Neural progenitor cell (in vitro differentiated cells): ENCODE measurements around the gene CPNE8. TPM values are rescaled to one million over a fixed set of nuclear protein-coding genes. Genes with fewer than 3 reads are reported as not detected.

Experiments
- DNase-seq: peaks from one replicate; pipeline ENCODE4 v3.0.0-alpha.2; 2016; ENCODE audit warnings: low spot score
- H2AFZ ChIP-seq: fragments of 200-600 bp; sonication (generic); replicated peaks from 2 replicates; pipeline ENCODE4 v1.6.1; 2016; ENCODE audit warnings: antibody characterized with exemption
- H3F3A ChIP-seq: fragments of 200-600 bp; sonication (generic); 2 replicates; pipeline ENCODE4 v1.6.1; 2016; ENCODE audit warnings: antibody characterized with exemption, low read depth
- H3K27ac ChIP-seq: fragments of 200-600 bp; sonication (generic); 2 replicates; pipeline ENCODE4 v1.5.1; 2016; ENCODE audit warnings: mild to moderate bottlenecking
- H3K27me3 ChIP-seq: fragments of 200-600 bp; sonication (generic); 2 replicates; pipeline ENCODE4 v1.6.1; 2016; ENCODE audit warnings: mild to moderate bottlenecking, moderate library complexity
- H3K36me3 ChIP-seq: fragments of 200-600 bp; sonication (generic); 2 replicates; pipeline ENCODE4 v1.5.1; 2016
- H3K4me1 ChIP-seq: fragments of 200-600 bp; sonication (generic); 2 replicates; pipeline ENCODE4 v1.6.1; 2016; ENCODE audit warnings: mixed run types
- H3K4me2 ChIP-seq: fragments of 200-600 bp; sonication (generic); 2 replicates; pipeline ENCODE4 v1.6.1; 2016
- H3K4me3 ChIP-seq: fragments of 200-600 bp; sonication (generic); 2 replicates; pipeline ENCODE4 v1.5.1; 2016
- H3K79me2 ChIP-seq: fragments of 200-600 bp; sonication (generic); 2 replicates; pipeline ENCODE4 v1.6.1; 2016; ENCODE audit warnings: low read depth
- H3K9ac ChIP-seq: fragments of 200-600 bp; sonication (generic); 2 replicates; pipeline ENCODE4 v1.6.1; 2016
- H3K9me3 ChIP-seq: fragments of 200-600 bp; sonication (generic); 2 replicates; pipeline ENCODE4 v1.5.1; 2016; ENCODE audit warnings: low read depth
- H4K20me1 ChIP-seq: fragments of 200-600 bp; sonication (generic); 2 replicates; pipeline ENCODE4 v1.6.1; 2016; ENCODE audit warnings: low read depth
- H3K27ac Mint-ChIP-seq: 3 replicates; pipeline ENCODE4 v1.8.0; 2021; ENCODE audit warnings: mixed read lengths
- H3K27me3 Mint-ChIP-seq: 2 replicates; pipeline ENCODE4 v1.8.0; 2022; ENCODE audit warnings: low read depth, mild to moderate bottlenecking, inconsistent platforms, moderate library complexity, mixed read lengths; ENCODE audit not compliant: insufficient read depth
- H3K36me3 Mint-ChIP-seq: 3 replicates; pipeline ENCODE4 v1.8.0; 2021; ENCODE audit warnings: mixed read lengths
- H3K4me1 Mint-ChIP-seq: 3 replicates; pipeline ENCODE4 v1.8.0; 2021; ENCODE audit warnings: mixed read lengths
- H3K4me3 Mint-ChIP-seq: 3 replicates; pipeline ENCODE4 v1.8.0; 2021; ENCODE audit warnings: mild to moderate bottlenecking, moderate library complexity, mixed read lengths
- H3K9me3 Mint-ChIP-seq: 3 replicates; pipeline ENCODE4 v1.8.0; 2020; ENCODE audit warnings: mixed read lengths
- EZH2 ChIP-seq: fragments of 200-600 bp; sonication (generic); IDR thresholded peaks from 2 replicates; pipeline ENCODE4 v1.6.1; 2017; ENCODE audit warnings: antibody characterized with exemption, mild to moderate bottlenecking, moderate library complexity
- EZH2phosphoT487 ChIP-seq: fragments of 200-600 bp; sonication (generic); IDR thresholded peaks from 2 replicates; pipeline ENCODE4 v1.6.1; 2017; ENCODE audit warnings: antibody characterized with exemption
- total RNA-seq: library from RNA; depleted of rRNA; stranded (reverse); fragments of >200 nt; gene quantifications from 2 replicates; pipeline ENCODE4 v1.2.3, GENCODE V29; 2015; ENCODE audit warnings: low replicate concordance
- TF ChIP-seq, protein P1 (sequence below): fragments of 200-600 bp; sonication (generic); IDR thresholded peaks from 2 replicates; pipeline ENCODE4 v1.5.1; 2017; ENCODE audit warnings: antibody characterized with exemption, mild to moderate bottlenecking

The CPNE8 gene
- total RNA-seq, 1 donor from 2014 or later, result 19.5 TPM

DNA sequence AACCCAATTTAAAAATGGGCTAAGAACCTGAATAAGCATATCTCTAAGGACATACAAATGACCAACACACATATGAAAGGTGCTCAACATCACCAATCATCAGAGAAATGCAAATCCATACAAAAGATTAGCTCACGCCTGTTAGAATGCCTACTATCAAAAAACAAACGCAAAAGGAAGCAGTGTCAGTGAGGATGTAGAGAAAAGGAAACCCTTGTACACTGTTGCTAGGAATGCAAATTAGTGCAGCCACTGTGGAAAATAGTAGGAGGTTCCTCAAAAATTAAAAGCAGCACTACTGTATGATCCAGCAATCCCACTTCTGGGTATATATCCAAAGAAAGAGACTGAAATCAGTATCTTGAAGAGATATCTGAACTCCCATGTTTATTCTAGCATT lies 133.0 kb downstream of the CPNE8 start:
- TF ChIP-seq, protein P1, sequence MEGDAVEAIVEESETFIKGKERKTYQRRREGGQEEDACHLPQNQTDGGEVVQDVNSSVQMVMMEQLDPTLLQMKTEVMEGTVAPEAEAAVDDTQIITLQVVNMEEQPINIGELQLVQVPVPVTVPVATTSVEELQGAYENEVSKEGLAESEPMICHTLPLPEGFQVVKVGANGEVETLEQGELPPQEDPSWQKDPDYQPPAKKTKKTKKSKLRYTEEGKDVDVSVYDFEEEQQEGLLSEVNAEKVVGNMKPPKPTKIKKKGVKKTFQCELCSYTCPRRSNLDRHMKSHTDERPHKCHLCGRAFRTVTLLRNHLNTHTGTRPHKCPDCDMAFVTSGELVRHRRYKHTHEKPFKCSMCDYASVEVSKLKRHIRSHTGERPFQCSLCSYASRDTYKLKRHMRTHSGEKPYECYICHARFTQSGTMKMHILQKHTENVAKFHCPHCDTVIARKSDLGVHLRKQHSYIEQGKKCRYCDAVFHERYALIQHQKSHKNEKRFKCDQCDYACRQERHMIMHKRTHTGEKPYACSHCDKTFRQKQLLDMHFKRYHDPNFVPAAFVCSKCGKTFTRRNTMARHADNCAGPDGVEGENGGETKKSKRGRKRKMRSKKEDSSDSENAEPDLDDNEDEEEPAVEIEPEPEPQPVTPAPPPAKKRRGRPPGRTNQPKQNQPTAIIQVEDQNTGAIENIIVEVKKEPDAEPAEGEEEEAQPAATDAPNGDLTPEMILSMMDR, result no peak
- no peak for TF ChIP-seq EZH2phosphoT487
- TF ChIP-seq EZH2, result no peak
- Mint-ChIP-seq H3K36me3 (no peaks in the 10 kb centered on the region), H3K27ac (no peak overlapping the region), H3K9me3 (no peaks in the 10 kb centered on the region), H3K4me1 (no peaks in the 10 kb centered on the region), H3K27me3 (peaks cover 2% of the 10 kb centered on the region), H3K4me3 (no peak overlapping the region)
- Histone ChIP-seq H3F3A (no peaks in the 10 kb centered on the region), H3K9me3 (no peaks in the 10 kb centered on the region), H3K4me2 (no peak overlapping the region), H3K9ac (no peak overlapping the region), H3K4me1 (no peaks in the 10 kb centered on the region), H3K36me3 (peaks cover 1% of the 10 kb centered on the region), H3K4me3 (no peak overlapping the region), H3K27me3 (no peaks in the 10 kb centered on the region), H3K79me2 (no peaks in the 10 kb centered on the region), H4K20me1 (no peaks in the 10 kb centered on the region), H3K27ac (no peak overlapping the region), H2AFZ (no peak overlapping the region)
- no peak for DNase-seq

GRCh38 chr12:38771871-38772270 lies 133.5 kb downstream of the CPNE8 start:
- Mint-ChIP-seq H3K27ac (no peak overlapping the region), H3K36me3 (no peaks in the 10 kb centered on the region), H3K4me1 (no peaks in the 10 kb centered on the region), H3K9me3 (no peaks in the 10 kb centered on the region), H3K27me3 (peaks cover 2% of the 10 kb centered on the region), H3K4me3 (no peak overlapping the region)
- no peaks in the 10 kb centered on the region for H3K9me3 ChIP-seq
- H3K79me2 ChIP-seq, result no peaks in the 10 kb centered on the region
- DNase-seq, result no peak
- H3K27me3 ChIP-seq, result no peaks in the 10 kb centered on the region
- no peak overlapping the region for H3K9ac ChIP-seq
- H3K36me3 ChIP-seq, result peaks cover 5% of the 10 kb centered on the region
- no peaks in the 10 kb centered on the region for H3F3A ChIP-seq
- no peak overlapping the region for H3K4me3 ChIP-seq
- H3K4me2 ChIP-seq, result no peak overlapping the region
- H2AFZ ChIP-seq, result no peak overlapping the region
- no peaks in the 10 kb centered on the region for H3K4me1 ChIP-seq
- TF ChIP-seq EZH2, result no peak
- TF ChIP-seq, protein P1, result no peak
- TF ChIP-seq EZH2phosphoT487, result no peak
- no peaks in the 10 kb centered on the region for H4K20me1 ChIP-seq
- no peak overlapping the region for H3K27ac ChIP-seq

DNA sequence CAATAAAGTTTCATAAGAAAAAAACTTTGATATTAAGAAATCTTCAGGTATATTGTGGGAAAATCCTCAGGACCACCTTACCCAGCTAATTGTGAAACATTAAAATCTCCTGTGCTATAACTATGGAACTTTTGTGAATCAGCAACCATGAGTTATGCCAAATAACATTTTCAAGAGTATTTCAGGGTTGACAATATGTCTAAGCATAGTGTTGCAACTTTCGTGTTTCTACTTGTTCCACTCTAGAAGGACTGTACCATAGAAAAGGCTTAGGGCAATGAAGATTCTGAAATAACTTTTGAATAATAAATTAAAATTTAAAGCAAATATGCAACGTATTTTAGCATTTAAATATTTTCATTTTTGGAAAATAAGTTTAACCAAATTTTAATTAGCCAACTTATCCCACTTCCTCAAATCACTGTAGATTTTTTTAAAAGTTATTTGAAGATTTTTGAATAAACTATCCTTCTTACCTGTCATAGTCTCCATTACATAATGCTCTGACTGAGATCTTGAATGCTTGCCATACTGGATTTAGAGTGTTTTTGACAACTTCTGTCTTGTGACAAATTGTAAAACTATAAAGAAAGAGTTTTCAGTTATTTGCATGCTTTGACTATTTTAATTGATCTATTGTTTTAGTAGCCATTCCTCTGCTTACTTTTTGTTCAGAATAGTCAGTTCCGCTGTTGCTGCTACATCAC lies 143.6 kb downstream of the CPNE8 start:
- H3K36me3 Mint-ChIP-seq, result peaks cover 3% of the 10 kb centered on the region

More for the DNA sequence above, 143.6 kb downstream of the CPNE8 start:
- H3K27me3 ChIP-seq, result no peaks in the 10 kb centered on the region
- no peak overlapping the region for H3K4me3 ChIP-seq
- Mint-ChIP-seq H3K9me3 (no peaks in the 10 kb centered on the region), H3K27me3 (no peaks in the 10 kb centered on the region), H3K4me3 (no peak overlapping the region), H3K4me1 (no peaks in the 10 kb centered on the region), H3K27ac (no peak overlapping the region)
- H3K27ac ChIP-seq, result no peak overlapping the region
- no peak for DNase-seq
- H2AFZ ChIP-seq, result no peak overlapping the region
- H4K20me1 ChIP-seq, result no peaks in the 10 kb centered on the region
- no peaks in the 10 kb centered on the region for H3K36me3 ChIP-seq
- H3K9me3 ChIP-seq, result no peaks in the 10 kb centered on the region
- no peak overlapping the region for H3K9ac ChIP-seq
- H3K4me2 ChIP-seq, result no peak overlapping the region
- TF ChIP-seq, protein P1, result no peak
- TF ChIP-seq EZH2phosphoT487 (no peak), EZH2 (no peak)
- H3K79me2 ChIP-seq, result no peaks in the 10 kb centered on the region
- no peaks in the 10 kb centered on the region for H3F3A ChIP-seq
- no peaks in the 10 kb centered on the region for H3K4me1 ChIP-seq
